ENCODE data around the gene BACH1. TPM values are rescaled to one million over a fixed set of nuclear protein-coding genes. Genes with fewer than 3 reads are reported as not detected.

Gene BACH1
- total RNA-seq, 1 donor from 2014 or later: 34.3 TPM

Other genes with a start within 250 kb of the BACH1 start
- 171 and 175 TPM in 2 replicates for gene CCT8, start 225.3 kb upstream of the BACH1 start, total RNA-seq
- 1.4 and 3.0 TPM in 2 replicates for gene MAP3K7CL, start 168.3 kb upstream of the BACH1 start, total RNA-seq